Measurements from ENCODE around the gene MEIS2.

GRCh38 chr15:37053166-37053565, 47.2 kb downstream of the MEIS2 start:
- TF ChIP-seq POLR2A (IDR thresholded peaks at IDR 0.05; ENCODE audit: low read length) (no peak), GATA1 (IDR thresholded peaks at IDR 0.05; ENCODE audit: low read depth, low read length) (no peak)
